IPS DF 6.9 (cell line): ENCODE measurements around the gene KRT84.

Experiments
- DNase-seq: peaks from one replicate; pipeline ENCODE4 v3.0.0-alpha.2; 2013; ENCODE audit warnings: low read depth, low spot score
- H3K27ac ChIP-seq: one replicate; pipeline ENCODE4 v1.5.1; 2013; ENCODE audit warnings: low read length, control low read depth
- H3K27me3 ChIP-seq: 2 replicates; pipeline ENCODE4 v1.6.1; 2013; ENCODE audit warnings: mild to moderate bottlenecking, low read length; ENCODE audit not compliant: control insufficient read depth, insufficient read depth
- H3K36me3 ChIP-seq: 2 replicates; pipeline ENCODE4 v1.6.1; 2013; ENCODE audit warnings: low read length; ENCODE audit not compliant: control insufficient read depth, insufficient read depth
- H3K4me1 ChIP-seq: 2 replicates; pipeline ENCODE4 v1.6.1; 2013; ENCODE audit warnings: low read length; ENCODE audit not compliant: control insufficient read depth, insufficient read depth
- H3K4me3 ChIP-seq: 2 replicates; pipeline ENCODE4 v1.5.1; 2013; ENCODE audit warnings: mild to moderate bottlenecking, low read length
- H3K9me3 ChIP-seq: 2 replicates; pipeline ENCODE4 v1.6.1; 2013; ENCODE audit warnings: low read length, inconsistent platforms; ENCODE audit not compliant: control insufficient read depth, insufficient read depth
- WGBS: extraction: QIAGEN DNeasy Blood & Tissue Kit; methylation state at CpG from one replicate; pipeline ENCODE4 v1.1.7; 2013; ENCODE audit warnings: mixed read lengths, missing lambda C conversion rate; ENCODE audit not compliant: insufficient read length, insufficient coverage; 5-methylcytosine and 5-hydroxymethylcytosine counted together

Gene KRT84

GRCh38 chr12:52423661-52424500, 38.4 kb upstream of the KRT84 start:
- no CpG with 5 or more reads among the region's 11 CpGs for WGBS
- no peaks in the 10 kb centered on the region for H3K36me3 ChIP-seq
- DNase-seq: no peak
- H3K4me3 ChIP-seq: no peak overlapping the region
- no peaks in the 10 kb centered on the region for H3K27me3 ChIP-seq
- no peaks in the 10 kb centered on the region for H3K9me3 ChIP-seq
- H3K4me1 ChIP-seq: no peaks in the 10 kb centered on the region
- no peak overlapping the region for H3K27ac ChIP-seq

- no CpG with 5 or more reads among the region's 6 CpGs for WGBS
- H3K36me3 ChIP-seq: no peaks in the 10 kb centered on the region
- DNase-seq: no peak
- H3K27me3 ChIP-seq: no peaks in the 10 kb centered on the region
- no peaks in the 10 kb centered on the region for H3K4me1 ChIP-seq
- no peaks in the 10 kb centered on the region for H3K9me3 ChIP-seq
- H3K4me3 ChIP-seq: no peak overlapping the region
- H3K27ac ChIP-seq: no peak overlapping the region
Observed at GRCh38 chr12:52423035-52423434, 37.6 kb upstream of the KRT84 start.

- Histone ChIP-seq H3K27me3 (no peaks in the 10 kb centered on the region), H3K27ac (no peak overlapping the region), H3K9me3 (no peaks in the 10 kb centered on the region), H3K36me3 (no peaks in the 10 kb centered on the region), H3K4me3 (no peak overlapping the region), H3K4me1 (no peaks in the 10 kb centered on the region)
- no peak for DNase-seq
- WGBS: no CpG with 5 or more reads among the region's 1 CpG
Observed at GRCh38 chr12:52419656-52420055, 34.2 kb upstream of the KRT84 start.

- H3K27me3 ChIP-seq: no peaks in the 10 kb centered on the region
- no peaks in the 10 kb centered on the region for H3K9me3 ChIP-seq
- no peak overlapping the region for H3K27ac ChIP-seq
- H3K4me1 ChIP-seq: no peaks in the 10 kb centered on the region
- WGBS: no CpG with 5 or more reads among the region's 4 CpGs
- DNase-seq: no peak
- no peaks in the 10 kb centered on the region for H3K36me3 ChIP-seq
- H3K4me3 ChIP-seq: no peak overlapping the region
Observed at GRCh38 chr12:52418576-52419110, 33.2 kb upstream of the KRT84 start.

- WGBS: no CpG with 5 or more reads among the region's 2 CpGs
- DNase-seq: no peak
- H3K4me3 ChIP-seq: no peak overlapping the region
- no peaks in the 10 kb centered on the region for H3K36me3 ChIP-seq
- no peaks in the 10 kb centered on the region for H3K27me3 ChIP-seq
- H3K27ac ChIP-seq: no peak overlapping the region
- H3K9me3 ChIP-seq: no peaks in the 10 kb centered on the region
- H3K4me1 ChIP-seq: no peaks in the 10 kb centered on the region
Observed at GRCh38 chr12:52417740-52418139, 32.3 kb upstream of the KRT84 start.

- Histone ChIP-seq H3K4me1 (no peaks in the 10 kb centered on the region), H3K4me3 (no peak overlapping the region), H3K36me3 (no peaks in the 10 kb centered on the region), H3K9me3 (no peaks in the 10 kb centered on the region), H3K27ac (no peak overlapping the region), H3K27me3 (no peaks in the 10 kb centered on the region)
- DNase-seq: no peak
- no CpG with 5 or more reads among the region's 1 CpG for WGBS
Observed at GRCh38 chr12:52416795-52417194, 31.3 kb upstream of the KRT84 start.

- Histone ChIP-seq H3K27me3 (no peaks in the 10 kb centered on the region), H3K36me3 (no peaks in the 10 kb centered on the region), H3K4me1 (no peaks in the 10 kb centered on the region), H3K27ac (no peak overlapping the region), H3K4me3 (no peak overlapping the region), H3K9me3 (no peaks in the 10 kb centered on the region)
- DNase-seq: no peak
- no CpG with 5 or more reads among the region's 10 CpGs for WGBS
Observed at GRCh38 chr12:52415870-52416750, 30.7 kb upstream of the KRT84 start.

- no peak for DNase-seq
- no peaks in the 10 kb centered on the region for H3K27me3 ChIP-seq
- no peaks in the 10 kb centered on the region for H3K36me3 ChIP-seq
- no peak overlapping the region for H3K27ac ChIP-seq
- no CpG with 5 or more reads among the region's 5 CpGs for WGBS
- no peak overlapping the region for H3K4me3 ChIP-seq
- no peaks in the 10 kb centered on the region for H3K4me1 ChIP-seq
- no peaks in the 10 kb centered on the region for H3K9me3 ChIP-seq
Observed at GRCh38 chr12:52414936-52415335, 29.5 kb upstream of the KRT84 start.

GRCh38 chr12:52413782-52414345, 28.4 kb upstream of the KRT84 start:
- no peaks in the 10 kb centered on the region for H3K4me1 ChIP-seq
- H3K4me3 ChIP-seq: no peak overlapping the region
- H3K27ac ChIP-seq: no peak overlapping the region
- peak; percentile 20 for DNase-seq
- no peaks in the 10 kb centered on the region for H3K9me3 ChIP-seq
- H3K27me3 ChIP-seq: no peaks in the 10 kb centered on the region
- WGBS: no CpG with 5 or more reads among the region's 8 CpGs
- no peaks in the 10 kb centered on the region for H3K36me3 ChIP-seq

GRCh38 chr12:52413202-52413601, 27.8 kb upstream of the KRT84 start:
- no peaks in the 10 kb centered on the region for H3K4me1 ChIP-seq
- H3K36me3 ChIP-seq: no peaks in the 10 kb centered on the region
- H3K4me3 ChIP-seq: no peak overlapping the region
- H3K9me3 ChIP-seq: no peaks in the 10 kb centered on the region
- H3K27me3 ChIP-seq: no peaks in the 10 kb centered on the region
- WGBS: no CpG with 5 or more reads among the region's 4 CpGs
- H3K27ac ChIP-seq: no peak overlapping the region
- DNase-seq: no peak
